Measurements from ENCODE around the gene ZNF319.

DNA sequence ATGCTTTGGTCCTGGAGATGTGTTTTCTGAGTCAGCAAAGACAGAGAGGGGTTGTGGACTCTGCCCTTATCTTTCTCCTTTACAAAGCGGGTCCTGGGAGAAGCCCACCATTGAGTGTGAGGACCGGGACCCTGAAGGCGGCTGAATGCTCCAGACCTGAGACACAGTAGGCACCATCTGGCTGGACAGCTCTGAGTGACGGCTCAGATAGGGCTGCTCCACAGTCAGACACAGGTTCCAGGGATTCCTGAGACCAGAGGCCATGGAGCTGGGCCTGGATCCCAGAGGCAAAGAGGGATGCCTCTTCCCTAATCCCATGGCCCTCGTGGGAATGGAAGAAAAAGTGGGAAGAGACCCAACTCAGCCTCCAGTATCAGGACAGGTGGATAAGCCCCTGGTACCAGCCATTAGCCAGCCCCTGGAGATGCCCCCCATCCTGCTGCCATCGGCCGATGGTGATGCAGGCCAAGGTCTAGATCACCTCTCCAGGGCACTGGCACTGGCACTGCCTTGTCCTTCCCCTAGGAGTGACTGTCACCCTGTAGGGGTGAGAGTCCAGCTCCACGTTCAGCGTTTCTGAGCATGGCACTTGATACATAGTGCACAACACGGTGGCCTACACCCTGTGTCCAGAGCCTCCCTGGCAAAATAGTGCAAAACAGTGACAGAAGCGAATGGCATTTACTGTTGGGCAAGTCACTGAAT is 29.8 kb upstream of the ZNF319 start:
- TF ChIP-seq, protein P1, sequence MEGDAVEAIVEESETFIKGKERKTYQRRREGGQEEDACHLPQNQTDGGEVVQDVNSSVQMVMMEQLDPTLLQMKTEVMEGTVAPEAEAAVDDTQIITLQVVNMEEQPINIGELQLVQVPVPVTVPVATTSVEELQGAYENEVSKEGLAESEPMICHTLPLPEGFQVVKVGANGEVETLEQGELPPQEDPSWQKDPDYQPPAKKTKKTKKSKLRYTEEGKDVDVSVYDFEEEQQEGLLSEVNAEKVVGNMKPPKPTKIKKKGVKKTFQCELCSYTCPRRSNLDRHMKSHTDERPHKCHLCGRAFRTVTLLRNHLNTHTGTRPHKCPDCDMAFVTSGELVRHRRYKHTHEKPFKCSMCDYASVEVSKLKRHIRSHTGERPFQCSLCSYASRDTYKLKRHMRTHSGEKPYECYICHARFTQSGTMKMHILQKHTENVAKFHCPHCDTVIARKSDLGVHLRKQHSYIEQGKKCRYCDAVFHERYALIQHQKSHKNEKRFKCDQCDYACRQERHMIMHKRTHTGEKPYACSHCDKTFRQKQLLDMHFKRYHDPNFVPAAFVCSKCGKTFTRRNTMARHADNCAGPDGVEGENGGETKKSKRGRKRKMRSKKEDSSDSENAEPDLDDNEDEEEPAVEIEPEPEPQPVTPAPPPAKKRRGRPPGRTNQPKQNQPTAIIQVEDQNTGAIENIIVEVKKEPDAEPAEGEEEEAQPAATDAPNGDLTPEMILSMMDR (conservative IDR thresholded peaks at IDR 0.05; ENCODE audit: low read depth, low read length), result no peak
- TF ChIP-seq RCOR1 (IDR thresholded peaks at IDR 0.05; ENCODE audit: insufficient replicate concordance, low read length) (no peak), POLR2A (IDR thresholded peaks at IDR 0.05; ENCODE audit: low read depth, low read length) (no peak), RFX5 (IDR thresholded peaks at IDR 0.05; ENCODE audit: low read depth, low read length) (no peak), MAFK (IDR thresholded peaks at IDR 0.05; ENCODE audit: low read depth, low read length) (no peak), NFE2L2 (IDR thresholded peaks at IDR 0.05; ENCODE audit: low read depth, low read length) (no peak), SMC3 (IDR thresholded peaks at IDR 0.05; ENCODE audit: low read depth, low read length) (no peak), MAZ (IDR thresholded peaks at IDR 0.05; ENCODE audit: borderline replicate concordance, low read depth, low read length) (no peak), RAD21 (IDR thresholded peaks at IDR 0.05; ENCODE audit: low read length) (no peak)
- TF ChIP-seq, protein P2, sequence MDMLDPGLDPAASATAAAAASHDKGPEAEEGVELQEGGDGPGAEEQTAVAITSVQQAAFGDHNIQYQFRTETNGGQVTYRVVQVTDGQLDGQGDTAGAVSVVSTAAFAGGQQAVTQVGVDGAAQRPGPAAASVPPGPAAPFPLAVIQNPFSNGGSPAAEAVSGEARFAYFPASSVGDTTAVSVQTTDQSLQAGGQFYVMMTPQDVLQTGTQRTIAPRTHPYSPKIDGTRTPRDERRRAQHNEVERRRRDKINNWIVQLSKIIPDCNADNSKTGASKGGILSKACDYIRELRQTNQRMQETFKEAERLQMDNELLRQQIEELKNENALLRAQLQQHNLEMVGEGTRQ (IDR thresholded peaks at IDR 0.05; ENCODE audit: low read depth, low read length), result no peak
- TF ChIP-seq, protein P3, sequence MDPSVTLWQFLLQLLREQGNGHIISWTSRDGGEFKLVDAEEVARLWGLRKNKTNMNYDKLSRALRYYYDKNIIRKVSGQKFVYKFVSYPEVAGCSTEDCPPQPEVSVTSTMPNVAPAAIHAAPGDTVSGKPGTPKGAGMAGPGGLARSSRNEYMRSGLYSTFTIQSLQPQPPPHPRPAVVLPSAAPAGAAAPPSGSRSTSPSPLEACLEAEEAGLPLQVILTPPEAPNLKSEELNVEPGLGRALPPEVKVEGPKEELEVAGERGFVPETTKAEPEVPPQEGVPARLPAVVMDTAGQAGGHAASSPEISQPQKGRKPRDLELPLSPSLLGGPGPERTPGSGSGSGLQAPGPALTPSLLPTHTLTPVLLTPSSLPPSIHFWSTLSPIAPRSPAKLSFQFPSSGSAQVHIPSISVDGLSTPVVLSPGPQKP (IDR thresholded peaks at IDR 0.05; ENCODE audit: borderline replicate concordance, low read depth, low read length), result no peak
